NCI-H146 treated with DMSO at 0.1 percent for 48 hours (cell line): ENCODE data around the gene ERCC1.

Experiments used
- DNase-seq: peaks from one replicate; lab custom pipeline; 2025; ENCODE audit not compliant: unreplicated experiment; lab: John Stamatoyannopoulos, UW

The ERCC1 gene

GRCh38 chr19:45406226-45407090 is 17.3 kb downstream of the ERCC1 start, which contains the start of gene POLR1G:
Gene POLR1G (plus strand): TSS chr19:45406644. CDS start chr19:45406697, 53 bp downstream.
- peak; percentile 91 for DNase-seq

DNA sequence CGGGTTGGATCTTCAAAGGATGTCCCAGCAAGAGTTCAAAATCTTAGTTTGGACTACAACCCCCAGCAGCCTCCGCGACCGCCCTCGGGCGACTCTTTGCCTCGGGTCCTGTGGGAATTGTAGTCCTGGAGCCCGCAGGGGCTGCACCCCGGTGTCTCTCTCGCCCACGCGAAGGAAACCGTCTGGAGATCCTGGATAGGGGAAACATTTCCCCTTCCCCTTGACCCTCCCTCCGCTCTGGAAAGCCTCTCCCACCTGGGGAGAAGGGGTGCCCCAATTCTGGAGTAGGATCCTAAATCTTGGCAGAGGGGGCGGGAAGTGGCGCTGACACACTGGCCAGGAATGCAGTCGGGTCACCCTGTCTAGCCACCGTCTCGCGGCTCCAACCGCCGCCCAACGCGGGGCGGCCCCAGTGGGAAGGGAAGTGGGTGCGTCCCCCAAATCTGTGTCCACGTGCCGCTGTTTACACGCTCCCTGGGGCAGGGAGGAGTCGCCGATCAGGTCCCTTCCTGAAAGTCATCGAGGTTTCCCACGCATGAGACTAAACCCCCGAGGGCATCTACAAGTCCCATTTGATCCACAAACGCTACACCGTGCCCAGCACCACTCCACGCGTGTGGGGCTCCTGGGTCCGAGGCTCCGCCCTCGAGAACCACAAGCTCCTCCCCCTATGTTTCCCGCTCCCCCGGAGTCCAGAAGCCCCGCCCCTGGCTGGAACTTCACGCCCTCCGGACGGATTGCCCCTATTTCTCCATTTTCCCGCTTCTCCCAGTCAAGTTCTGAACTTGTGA is 18.1 kb downstream of the ERCC1 start:
- DNase-seq: peak; percentile 63

GRCh38 chr19:45404557-45405434 is 18.9 kb downstream of the ERCC1 start, which contains the start of gene PPP1R13L:
Gene PPP1R13L (minus strand): TSS chr19:45405069. CDS start chr19:45398318, 6,751 bp downstream.
- DNase-seq: peak; percentile 62

DNA sequence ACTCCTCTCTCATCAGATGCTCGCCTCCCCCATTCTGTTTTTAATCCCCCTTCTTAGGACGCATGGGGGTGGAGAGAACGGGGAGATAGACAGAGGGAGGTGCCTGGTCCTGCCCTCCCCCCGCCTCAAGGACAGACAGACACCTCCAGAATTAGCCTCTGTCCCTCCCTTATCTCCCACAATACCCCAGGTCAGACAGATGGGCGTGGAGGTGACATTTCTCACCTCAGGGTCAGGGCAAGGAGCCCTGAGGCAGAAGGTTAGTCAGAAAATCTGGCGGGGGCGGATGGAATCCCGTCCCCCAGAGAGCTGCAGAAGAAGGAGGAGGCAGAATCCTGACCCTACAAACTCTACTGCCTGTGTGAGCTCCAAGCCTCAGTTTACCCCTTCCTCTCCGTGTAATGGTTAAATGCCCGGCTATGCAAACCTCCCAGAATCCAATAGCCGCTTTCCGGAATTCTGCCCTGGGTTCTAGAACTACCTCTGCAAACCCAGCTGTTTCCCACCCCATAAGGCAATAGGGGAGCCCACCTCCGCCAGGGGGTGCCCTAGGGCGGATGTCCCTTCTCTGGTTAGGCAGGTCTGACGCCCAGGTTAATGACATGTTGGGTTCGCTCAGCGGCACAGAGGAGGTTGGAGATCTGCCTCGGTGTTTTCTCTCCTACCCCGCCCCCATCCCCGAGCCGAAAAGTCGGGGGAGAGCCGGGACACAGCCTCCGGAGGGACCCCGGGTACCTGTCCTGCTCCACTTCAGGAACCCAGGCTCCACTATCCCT is 19.7 kb downstream of the ERCC1 start:
- no peak for DNase-seq

DNA sequence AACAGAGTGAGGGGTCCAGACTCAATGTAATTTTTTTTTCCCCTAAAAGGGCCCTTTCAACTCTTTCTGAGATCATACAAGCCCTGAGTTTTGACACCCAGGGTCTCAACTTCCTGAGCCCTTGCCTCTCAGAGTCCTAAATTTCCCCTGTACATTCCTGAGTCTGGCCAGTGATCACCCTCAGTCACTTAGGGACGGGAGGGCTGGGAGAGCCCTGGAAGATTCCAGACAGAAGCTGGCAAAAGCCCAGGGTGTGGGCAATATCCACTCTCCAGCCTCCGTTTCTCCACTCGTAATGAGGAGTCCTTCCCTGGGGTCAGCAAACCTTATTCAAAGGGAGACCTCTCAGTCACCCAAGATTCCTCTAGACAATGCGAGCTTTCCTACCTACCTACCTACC is 20.4 kb downstream of the ERCC1 start:
- no peak for DNase-seq

DNA sequence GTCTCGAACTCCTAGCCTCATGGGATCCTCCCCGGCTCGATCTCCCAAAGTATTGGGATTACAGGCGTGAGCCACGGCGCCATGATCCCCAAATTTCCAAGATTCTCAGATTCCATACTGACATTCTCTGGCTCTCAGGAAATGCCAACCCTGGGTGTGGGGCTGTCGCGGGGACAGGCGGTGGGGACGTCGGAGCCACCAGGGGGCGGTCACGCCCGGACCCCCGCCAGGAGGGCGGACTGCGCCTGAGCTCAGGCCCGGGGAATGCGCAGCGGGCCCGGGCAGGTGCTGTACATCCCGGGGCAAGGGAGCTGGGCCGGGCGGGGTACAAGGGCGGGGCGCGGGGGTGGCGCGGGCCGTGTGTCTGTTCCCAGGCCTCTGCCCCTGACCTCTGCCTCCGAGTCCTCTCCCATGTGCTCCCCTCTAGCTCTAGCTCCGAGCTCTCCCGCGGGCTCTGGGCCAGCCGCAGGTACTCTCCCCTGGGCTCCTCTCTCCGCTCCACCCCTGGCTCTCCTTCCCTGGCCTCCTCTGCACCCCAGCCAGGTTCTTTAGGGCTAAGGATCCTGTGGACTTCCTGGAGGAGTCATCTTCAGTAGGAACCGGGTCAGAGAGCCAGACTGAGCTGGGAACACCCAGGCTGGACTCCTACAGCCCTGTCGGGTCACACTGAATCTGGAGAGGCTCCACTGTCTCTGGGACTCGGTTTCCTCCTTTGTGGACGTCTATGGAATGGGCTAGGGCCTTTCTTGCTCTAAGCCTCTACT is 21.2 kb downstream of the ERCC1 start:
- DNase-seq: no peak

- DNase-seq: no peak
Observed at GRCh38 chr19:45401815-45402214, 21.9 kb downstream of the ERCC1 start.

- DNase-seq: no peak
Observed at GRCh38 chr19:45400192-45400591, 23.5 kb downstream of the ERCC1 start.

- DNase-seq: no peak
Observed at GRCh38 chr19:45395821-45396617, 27.7 kb downstream of the ERCC1 start.

DNA sequence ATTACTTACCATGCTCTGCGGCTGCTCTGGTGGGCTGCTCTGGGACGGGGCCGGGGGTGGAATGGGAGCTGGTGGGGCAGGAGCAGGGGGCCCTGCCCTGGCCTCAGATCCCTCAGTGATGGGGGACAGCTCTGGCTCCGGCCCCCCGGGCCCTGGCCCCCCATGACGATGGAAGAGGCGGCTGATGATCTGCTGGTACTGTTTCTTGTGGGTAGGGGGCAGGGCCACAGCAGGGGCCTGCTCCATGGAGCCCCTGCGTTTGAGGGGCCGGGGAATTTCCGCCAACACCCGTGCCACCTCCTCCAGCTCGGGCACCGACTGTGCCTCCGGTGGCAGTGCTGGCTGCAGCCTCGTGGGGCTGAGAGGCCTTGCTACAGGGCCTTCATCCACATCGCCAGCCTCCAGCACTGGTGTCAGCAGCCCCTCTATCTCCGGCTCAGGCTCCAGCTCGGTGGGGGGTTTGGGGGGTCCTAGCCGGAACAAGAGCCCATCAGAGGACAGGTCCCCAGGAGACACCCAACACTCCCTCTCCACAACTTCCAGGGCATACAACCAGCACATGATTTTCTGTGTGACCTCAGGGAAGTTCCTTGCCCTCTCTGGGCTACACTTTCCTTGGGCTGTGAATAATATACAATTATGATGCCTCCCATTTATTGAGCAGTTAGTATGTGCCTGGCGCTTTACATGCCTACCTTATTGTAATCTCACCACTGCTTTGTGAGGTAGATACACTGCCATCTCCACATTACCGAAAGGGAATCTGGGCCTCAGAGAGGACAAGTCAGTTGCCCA is 31.6 kb downstream of the ERCC1 start:
- no peak for DNase-seq

DNA sequence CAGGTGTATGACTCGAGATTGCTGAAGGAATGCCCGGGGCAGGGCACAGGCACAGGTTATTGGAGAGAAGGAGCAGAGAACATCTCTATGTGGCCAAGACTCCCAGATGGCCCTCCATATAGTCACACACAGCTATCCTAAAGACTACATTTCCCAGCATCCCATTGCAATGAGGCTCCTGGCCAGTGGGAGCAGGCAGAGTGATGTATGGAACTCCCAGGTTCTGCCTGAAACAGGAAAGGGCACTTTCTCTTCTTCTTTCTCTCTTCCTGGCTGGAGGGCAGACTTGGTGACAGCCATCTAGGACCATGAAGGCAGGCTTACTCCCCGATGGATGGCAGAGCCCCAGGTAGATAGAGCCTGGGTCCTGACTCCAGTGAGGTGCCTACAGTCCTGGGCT is 32.4 kb downstream of the ERCC1 start:
- DNase-seq: no peak

DNA sequence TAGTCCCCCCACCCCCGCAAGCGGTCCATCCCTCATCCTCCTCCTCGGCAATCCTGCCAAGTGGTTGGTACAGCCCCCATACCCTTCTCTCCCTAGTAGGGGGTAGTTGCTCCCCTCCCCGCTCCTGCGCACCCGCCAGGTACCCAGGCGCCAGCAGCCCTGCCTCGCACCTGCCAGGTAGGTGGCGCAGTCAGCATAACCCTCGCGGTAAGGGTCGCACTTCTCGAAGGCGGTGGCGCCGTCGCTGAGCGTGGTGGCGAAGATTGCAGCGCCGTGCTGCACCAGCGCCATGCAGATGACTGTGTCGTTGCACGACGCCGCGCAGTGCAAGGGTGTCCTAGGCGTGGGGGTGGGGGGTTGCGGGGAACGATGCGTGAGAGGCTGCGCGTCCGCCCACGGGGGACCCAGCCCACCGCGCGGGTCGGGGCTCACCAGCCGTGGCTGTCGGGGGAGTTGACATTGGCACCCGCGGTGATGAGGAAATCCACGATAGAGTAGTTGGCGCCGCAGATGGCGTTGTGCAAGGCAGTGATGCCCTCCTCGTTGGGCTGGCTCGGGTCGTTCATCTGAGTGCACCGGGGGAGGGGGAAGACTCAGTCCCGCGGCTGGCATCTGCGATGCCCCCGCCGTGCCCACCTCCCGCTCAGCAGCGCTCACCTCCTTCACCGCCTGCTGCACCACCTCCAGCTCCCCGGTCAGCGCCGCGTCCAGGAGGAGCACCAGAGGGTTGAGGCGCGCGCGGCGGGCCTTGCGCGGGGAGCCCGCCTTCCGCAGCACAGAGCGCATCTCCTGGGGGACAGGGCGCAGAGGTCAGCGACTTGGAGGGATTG is 38.1 kb downstream of the ERCC1 start:
- DNase-seq: no peak

DNA sequence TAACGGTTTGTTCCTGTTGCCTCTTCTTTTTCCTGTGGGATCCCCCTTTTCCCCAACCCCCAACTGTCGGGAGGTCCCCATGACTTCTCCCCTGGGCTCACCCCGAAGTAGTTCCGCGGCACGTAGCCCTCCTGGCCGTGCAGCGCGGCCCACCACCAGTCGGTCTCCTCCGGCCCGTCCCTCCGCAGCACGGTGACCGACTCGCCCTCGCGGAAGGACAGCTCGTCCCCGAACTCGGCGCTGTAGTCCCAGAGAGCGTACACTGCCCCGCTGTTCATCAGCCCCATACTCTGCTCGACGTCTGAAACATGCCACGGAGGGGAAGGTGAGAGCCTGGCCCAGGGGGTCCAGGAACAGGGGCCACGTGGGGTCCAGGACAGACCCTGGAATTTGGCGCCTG is 41.3 kb downstream of the ERCC1 start:
- no peak for DNase-seq

DNA sequence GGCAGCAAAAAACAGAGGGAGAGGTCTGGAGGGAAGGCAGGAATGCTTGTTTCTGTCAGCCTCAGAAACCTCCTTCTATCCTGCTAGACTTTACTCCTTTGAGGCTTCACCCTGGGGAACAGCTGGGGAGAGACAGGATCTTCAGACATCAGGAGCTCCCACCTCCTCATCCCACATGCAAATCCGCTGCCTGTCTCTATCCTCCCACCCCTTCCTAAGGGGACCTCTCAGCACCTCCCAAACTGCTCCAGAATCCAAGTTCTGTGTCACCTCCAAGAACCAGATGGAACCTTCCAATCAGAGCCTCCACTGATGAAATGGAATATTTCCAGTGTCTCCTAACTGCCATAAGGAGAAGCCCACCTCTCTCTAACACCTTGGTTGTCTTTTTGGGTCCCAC is 43.6 kb downstream of the ERCC1 start:
- DNase-seq: no peak

GRCh38 chr19:45376045-45376724 is 47.5 kb downstream of the ERCC1 start:
- no peak for DNase-seq

DNA sequence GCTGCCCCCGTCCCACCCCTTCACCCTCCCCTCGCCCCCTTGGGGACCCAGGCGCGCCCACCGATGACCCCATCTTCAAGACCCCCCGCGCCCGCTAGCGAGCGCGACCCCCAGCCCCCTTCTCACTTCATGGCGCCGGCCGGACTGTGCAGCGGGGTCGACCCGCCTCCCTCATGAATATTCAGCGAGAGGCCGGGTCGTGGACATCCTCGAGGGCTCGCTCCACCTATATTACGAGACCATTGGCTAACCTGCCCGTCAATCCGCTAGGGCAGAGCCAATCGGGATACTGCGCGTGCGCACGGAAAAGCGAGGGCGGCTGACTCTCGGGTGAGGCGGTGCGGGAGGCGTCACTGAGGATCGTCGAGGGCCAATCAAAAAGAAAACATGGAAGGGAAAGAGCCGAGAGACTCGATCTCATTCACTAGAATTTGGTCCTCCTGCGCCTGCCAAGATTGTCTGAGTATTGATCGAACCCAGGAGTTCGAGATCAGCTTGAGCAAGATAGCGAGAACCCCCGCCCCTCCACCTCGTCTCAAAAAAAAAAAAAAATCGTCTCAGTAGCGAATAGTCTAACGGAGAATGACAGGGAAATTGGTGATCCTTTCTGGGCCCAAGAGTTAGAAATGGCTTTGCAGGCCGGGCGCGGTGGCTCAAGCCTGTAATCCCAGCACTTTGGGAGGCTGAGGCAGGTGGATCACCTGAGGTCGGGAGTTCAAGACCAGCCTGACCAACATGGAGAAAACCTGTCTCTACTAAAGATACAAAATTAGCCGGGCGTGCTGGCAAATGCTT is 53.1 kb downstream of the ERCC1 start, which contains the start of gene ERCC2:
Gene ERCC2, minus strand, starts transcription at position 164 of the 795 bp plus-strand sequence. Its CDS starts 33 bp downstream, at position 131.
- DNase-seq: peak; percentile 98
